Endothelial cell of umbilical vein (primary cell): ENCODE results near the gene PXYLP1. TPM values are rescaled to one million over a fixed set of nuclear protein-coding genes. Genes with fewer than 3 reads are reported as not detected.
A peak's percentile ranks its signal among the peaks of the same experiment; 100 is the strongest.

Experiments used
- BruUV-seq: library from RNA; stranded (reverse); fragments of 400-500 nt; replicated peaks from 2 replicates; lab custom pipeline; 2021; lab: Mats Ljungman, UMichigan
- CTCF ChIA-PET: fragments of 300-600, 350-600 bp; sonication (Branson Sonifier 250); formaldehyde crosslinking; loops from one replicate; lab custom pipeline; 2021; ENCODE audit warnings: antibody characterized with exemption, inconsistent platforms; lab: Charles Lee
- POLR2A ChIA-PET: fragments of 300-600, 350-600 bp; sonication (Branson Sonifier 250); formaldehyde crosslinking; loops from one replicate; lab custom pipeline; 2021; ENCODE audit warnings: antibody characterized with exemption, inconsistent platforms; lab: Charles Lee
- DNase-seq: peaks from one replicate; pipeline ENCODE4 v3.0.0-alpha.2; 2011; ENCODE audit warnings: low read depth, low spot score
- FAIRE-seq: peaks from 2 replicates; lab custom pipeline; 2011; peaks lifted over from hg19 to GRCh38; lab: Jason Lieb, UNC
- H2AFZ ChIP-seq: 2 replicates; pipeline ENCODE4 v1.6.0; 2012; ENCODE audit warnings: low read depth, low read length, control low read depth, inconsistent platforms
- H3K27ac ChIP-seq: 2 replicates; pipeline ENCODE4 v1.5.1; 2011; ENCODE audit warnings: low read depth, mild to moderate bottlenecking, control low read depth, low read length, moderate library complexity; ENCODE audit not compliant: insufficient read depth
- H3K27me3 ChIP-seq, 2 experiments: 2 replicates each; pipeline versions ENCODE4 v1.6.0 to v1.6.1; 2011; ENCODE audit warnings: low read length in 2 of 2, mixed read lengths in 1 of 2; ENCODE audit not compliant: control insufficient read depth in 2 of 2, insufficient read depth in 2 of 2
- H3K36me3 ChIP-seq, 2 experiments: 2 replicates in 1 of 2; 3 replicates in 1 of 2; pipeline ENCODE4 v1.5.1; 2011; ENCODE audit warnings: low read length in 2 of 2, mild to moderate bottlenecking in 1 of 2, moderate library complexity in 1 of 2; ENCODE audit not compliant: control insufficient read depth in 2 of 2, insufficient read depth in 2 of 2; ENCODE audit errors: extremely low read depth in 1 of 2
- H3K4me1 ChIP-seq: 3 replicates; pipeline ENCODE4 v1.5.1; 2011; ENCODE audit warnings: mild to moderate bottlenecking, low read length; ENCODE audit not compliant: control insufficient read depth, insufficient read depth; ENCODE audit errors: extremely low read depth
- H3K4me2 ChIP-seq: 2 replicates; pipeline ENCODE4 v1.6.1; 2011; ENCODE audit warnings: low read length, control low read depth, mixed read lengths; ENCODE audit not compliant: insufficient read depth
- H3K4me3 ChIP-seq, 3 experiments: fragments of 200-600 bp in 1 of 3; sonication (generic), shearing (Covaris generic) in 1 of 3; replicated peaks in 1 of 3; 2 replicates each; pipeline ENCODE4 v1.5.1; 2011 to 2016; ENCODE audit warnings: control low read depth in 3 of 3, low read length in 3 of 3, mild to moderate bottlenecking in 2 of 3, inconsistent platforms in 1 of 3, low read depth in 1 of 3, moderate library complexity in 1 of 3; ENCODE audit not compliant: insufficient read depth in 1 of 3
- H3K79me2 ChIP-seq: 2 replicates; pipeline ENCODE4 v1.6.0; 2012; ENCODE audit warnings: low read length, inconsistent platforms; ENCODE audit not compliant: control insufficient read depth, insufficient read depth
- H3K9ac ChIP-seq: replicated peaks from 2 replicates; pipeline ENCODE3; 2011; ENCODE audit warnings: low read length, control low read depth; ENCODE audit not compliant: insufficient read depth; ENCODE audit errors: extremely low read depth
- H3K9me1 ChIP-seq: replicated peaks from 3 replicates; pipeline ENCODE4 v1.6.0; 2011; ENCODE audit warnings: mild to moderate bottlenecking, low read length; ENCODE audit not compliant: control insufficient read depth, insufficient read depth; ENCODE audit errors: extremely low read depth
- H3K9me3 ChIP-seq: replicated peaks from 2 replicates; pipeline ENCODE4 v1.5.1; 2012; ENCODE audit warnings: low read length, inconsistent platforms; ENCODE audit not compliant: control insufficient read depth, insufficient read depth
- H4K20me1 ChIP-seq: replicated peaks from 2 replicates; pipeline ENCODE3; 2011; ENCODE audit warnings: mild to moderate bottlenecking, low read length; ENCODE audit not compliant: control insufficient read depth, insufficient read depth; ENCODE audit errors: extremely low read depth
- EZH2 ChIP-seq: IDR thresholded peaks from 2 replicates; pipeline ENCODE4 v1.6.1; 2012; ENCODE audit warnings: borderline replicate concordance, low read depth, mild to moderate bottlenecking, moderate library complexity, low read length, inconsistent platforms; ENCODE audit not compliant: severe bottlenecking
- FOS ChIP-seq: IDR thresholded peaks from 2 replicates; pipeline ENCODE4 v1.6.1; 2011; ENCODE audit warnings: mild to moderate bottlenecking, low read length, moderate library complexity, borderline replicate concordance; ENCODE audit not compliant: insufficient read depth
- GATA2 ChIP-seq: IDR thresholded peaks from 2 replicates; pipeline ENCODE4 v1.7.0; 2011; ENCODE audit warnings: low read depth, mild to moderate bottlenecking, moderate library complexity, mixed read lengths, low read length; ENCODE audit not compliant: insufficient read length, insufficient read depth
- JUN ChIP-seq: IDR thresholded peaks from 2 replicates; pipeline ENCODE4 v1.6.1; 2011; ENCODE audit warnings: borderline replicate concordance, low read depth; ENCODE audit not compliant: insufficient read length, insufficient read depth
- MAX ChIP-seq: IDR thresholded peaks from 2 replicates; pipeline ENCODE4 v1.6.1; 2011; ENCODE audit not compliant: insufficient read depth, insufficient read length
- MYC ChIP-seq: IDR thresholded peaks from one replicate; pipeline ENCODE4 v1.6.1; 2011; ENCODE audit warnings: mild to moderate bottlenecking, low read depth, low read length
- POLR2A ChIP-seq: IDR thresholded peaks from 2 replicates; pipeline ENCODE4 v1.6.1; 2012; ENCODE audit warnings: low read depth, mild to moderate bottlenecking, control low read depth, low read length
- POLR2AphosphoS5 ChIP-seq: IDR thresholded peaks from 2 replicates; pipeline ENCODE4 v1.6.1; 2012; ENCODE audit warnings: low read depth, mild to moderate bottlenecking, control low read depth, low read length, moderate library complexity; ENCODE audit not compliant: insufficient read depth
- dilution Hi-C: fragments of 300-500 bp; cut with MboI; formaldehyde crosslinking; loops from one replicate; pipeline ENCODE4 v1.15.0; 2019; ENCODE audit warnings: low sequenced_read_pairs; ENCODE audit not compliant: extremely low pct_ligation_motif_present
- intact Hi-C: fragments of 100-400 bp; cut with micrococcal nuclease; formaldehyde crosslinking; loops from one replicate; pipeline ENCODE4 v1.10.0; 2022
- polyA plus RNA-seq, 4 experiments: library from polyadenylated mRNA; depleted of rRNA in 3 of 4; stranded (reverse) in 3 of 4; unstranded in 1 of 4; fragments of >200 nt; gene quantifications; 2 replicates each; pipeline versions ENCODE4 v1.2.1 to v1.2.3, GENCODE V29; 2011 to 2012; ENCODE audit warnings: missing spikeins in 1 of 4
- total RNA-seq: library from RNA; stranded (reverse); gene quantifications from 2 replicates; pipeline ENCODE4 v1.2.3, GENCODE V29; 2021
- TF ChIP-seq, protein P1 (sequence below), 2 donors: IDR thresholded peaks; 1 replicate in 1 of 2; 2 replicates in 1 of 2; pipeline ENCODE4 v1.5.1; 2011; ENCODE audit warnings: low read length in 2 of 2, mild to moderate bottlenecking in 2 of 2, moderate library complexity in 2 of 2, control low read depth in 1 of 2, inconsistent platforms in 1 of 2, low read depth in 1 of 2; ENCODE audit not compliant: insufficient read depth in 1 of 2; ENCODE audit errors: extremely low read depth in 1 of 2

The PXYLP1 gene
- total and polyA plus RNA-seq, 2 donors (not counting 3 experiments of a cell fraction or from before 2014, with no cell fraction given), result 0.84 to 1.7 TPM

DNA sequence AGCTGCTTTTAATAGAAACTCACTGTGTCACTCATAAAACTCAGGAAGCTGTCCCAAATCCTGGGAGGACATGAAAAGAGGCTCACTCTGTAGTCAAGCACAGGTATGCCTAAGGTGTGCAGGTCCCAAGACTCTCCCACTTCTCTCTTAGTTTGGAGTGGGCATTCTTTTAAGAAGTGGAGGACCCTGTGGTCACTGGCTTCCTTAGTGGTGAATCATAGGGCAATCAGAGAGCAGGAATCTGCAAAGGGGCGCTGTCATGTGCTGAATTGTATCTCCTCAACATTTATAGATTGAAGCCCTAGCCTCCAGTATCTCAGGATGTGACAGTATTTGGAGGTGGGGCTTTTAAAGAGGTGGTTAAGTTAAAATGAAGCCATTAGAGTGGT lies 89.5 kb downstream of the PXYLP1 start:
- Histone ChIP-seq H3K9me1 (no peaks in the 10 kb centered on the region), H3K4me3 (no peak overlapping the region), H3K27ac (no peak overlapping the region), H2AFZ (peak overlapping the region; percentile 18), H3K9me3 (no peaks in the 10 kb centered on the region), H3K27me3 (no peaks in the 10 kb centered on the region), H3K9ac (no peak overlapping the region), H3K79me2 (no peaks in the 10 kb centered on the region), H3K4me2 (peak overlapping the region; percentile 39), H3K4me1 (peaks cover 14% of the 10 kb centered on the region), H4K20me1 (no peaks in the 10 kb centered on the region), H3K36me3 (no peaks in the 10 kb centered on the region)
- FAIRE-seq, result no peak
- intact Hi-C loops (no loop called here), dilution Hi-C loops (no loop called here)
- DNase-seq, result no peak
- TF ChIP-seq EZH2 (no peak), FOS (peak; percentile 79)
- CTCF ChIA-PET, result interaction anchor here (1.4 to 1.6 kb wide), 2 partner anchors 13 to 121 kb away, joined by 4 read pairs; no protein-coding TSS in a partner anchor
- BruUV-seq, result no TSS peak
- POLR2A ChIA-PET, result no interaction called here

- no peak overlapping the region for H3K27ac ChIP-seq
- H3K4me3 ChIP-seq, result no peak overlapping the region
- no peaks in the 10 kb centered on the region for H3K9me1 ChIP-seq
- TF ChIP-seq, protein P1, sequence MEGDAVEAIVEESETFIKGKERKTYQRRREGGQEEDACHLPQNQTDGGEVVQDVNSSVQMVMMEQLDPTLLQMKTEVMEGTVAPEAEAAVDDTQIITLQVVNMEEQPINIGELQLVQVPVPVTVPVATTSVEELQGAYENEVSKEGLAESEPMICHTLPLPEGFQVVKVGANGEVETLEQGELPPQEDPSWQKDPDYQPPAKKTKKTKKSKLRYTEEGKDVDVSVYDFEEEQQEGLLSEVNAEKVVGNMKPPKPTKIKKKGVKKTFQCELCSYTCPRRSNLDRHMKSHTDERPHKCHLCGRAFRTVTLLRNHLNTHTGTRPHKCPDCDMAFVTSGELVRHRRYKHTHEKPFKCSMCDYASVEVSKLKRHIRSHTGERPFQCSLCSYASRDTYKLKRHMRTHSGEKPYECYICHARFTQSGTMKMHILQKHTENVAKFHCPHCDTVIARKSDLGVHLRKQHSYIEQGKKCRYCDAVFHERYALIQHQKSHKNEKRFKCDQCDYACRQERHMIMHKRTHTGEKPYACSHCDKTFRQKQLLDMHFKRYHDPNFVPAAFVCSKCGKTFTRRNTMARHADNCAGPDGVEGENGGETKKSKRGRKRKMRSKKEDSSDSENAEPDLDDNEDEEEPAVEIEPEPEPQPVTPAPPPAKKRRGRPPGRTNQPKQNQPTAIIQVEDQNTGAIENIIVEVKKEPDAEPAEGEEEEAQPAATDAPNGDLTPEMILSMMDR (IDR thresholded peaks at IDR 0.05; ENCODE audit: extremely low read depth in 1 of 2, insufficient read depth in 1 of 2, low read depth in 1 of 2, low read length in 2 of 2), result no peak
- no peak for TF ChIP-seq GATA2
- no peak for TF ChIP-seq MAX
- TF ChIP-seq FOS, result no peak
- no peak for TF ChIP-seq JUN
- no peak for TF ChIP-seq POLR2AphosphoS5
- no peak for TF ChIP-seq EZH2
- no peak for TF ChIP-seq MYC
- TF ChIP-seq POLR2A, result no peak
- H3K36me3 ChIP-seq, result no peaks in the 10 kb centered on the region
- H3K27me3 ChIP-seq, result no peaks in the 10 kb centered on the region
- POLR2A ChIA-PET, result no interaction called here
- no peak for FAIRE-seq
- no peak for DNase-seq
- BruUV-seq, result no TSS peak
- peaks cover 24% of the 10 kb centered on the region for H3K4me1 ChIP-seq
- H3K79me2 ChIP-seq, result no peaks in the 10 kb centered on the region
- no peaks in the 10 kb centered on the region for H3K9me3 ChIP-seq
- dilution Hi-C loops, result no loop called here
- no peaks in the 10 kb centered on the region for H4K20me1 ChIP-seq
- H2AFZ ChIP-seq, result no peak overlapping the region
- intact Hi-C loops, result loop anchor here (1.0 kb wide), 1 partner anchor 7 kb away; no protein-coding TSS in a partner anchor
- no peak overlapping the region for H3K4me2 ChIP-seq
- CTCF ChIA-PET, result interaction anchor here (1.1 to 2.1 kb wide), 4 partner anchors 7 to 13 kb away, joined by 4 to 8 read pairs (median 4); no protein-coding TSS in a partner anchor
- no peak overlapping the region for H3K9ac ChIP-seq
Observed at GRCh38 chr3:141323936-141324704, 92.5 kb downstream of the PXYLP1 start.
